HepG2 (cell line): ENCODE measurements around the gene MOV10L1. TPM values are rescaled to one million over a fixed set of nuclear protein-coding genes. Genes with fewer than 3 reads are reported as not detected.

Source experiments
- CEBPG ChIP-seq: IDR thresholded peaks from 2 replicates; pipeline ENCODE4 v1.6.1; 2016
- GABPB1 ChIP-seq: IDR thresholded peaks from 2 replicates; pipeline ENCODE4 v1.6.1; 2016; ENCODE audit warnings: mild to moderate bottlenecking, missing genetic modification reagents, moderate library complexity, missing compliant biosample characterization
- GMEB1 ChIP-seq: sonication (generic); formaldehyde crosslinking; IDR thresholded peaks from 2 replicates; pipeline ENCODE4 v1.5.1; 2020; ENCODE audit warnings: missing genetic modification reagents, mild to moderate bottlenecking, borderline replicate concordance
- HNRNPLL ChIP-seq: fragments of 200-400 bp; formaldehyde crosslinking; IDR thresholded peaks from 2 replicates; pipeline ENCODE4 v1.6.1; 2017; ENCODE audit warnings: mild to moderate bottlenecking, low read depth, low read length; ENCODE audit not compliant: poor library complexity, severe bottlenecking
- MAZ ChIP-seq, 2 experiments: sonication (generic) in 1 of 2; formaldehyde crosslinking in 1 of 2; IDR thresholded peaks; 2 replicates each; pipeline versions ENCODE4 v1.5.0 to v1.6.1; 2012 to 2020; ENCODE audit warnings: low read depth in 2 of 2, mild to moderate bottlenecking in 2 of 2, borderline replicate concordance in 1 of 2, improper control_type of control experiment in 1 of 2, low read length in 1 of 2, missing genetic modification reagents in 1 of 2, moderate library complexity in 1 of 2
- SMYD3 ChIP-seq: sonication (generic); formaldehyde crosslinking; IDR thresholded peaks from 2 replicates; pipeline ENCODE4 v1.8.1; 2023; ENCODE audit warnings: mild to moderate bottlenecking, missing genetic modification reagents
- SOX6 ChIP-seq, 2 experiments: fragments of 450-650 bp in 1 of 2; sonication (generic) in 1 of 2; formaldehyde crosslinking in 1 of 2; IDR thresholded peaks; 2 replicates each; pipeline versions ENCODE4 v1.4.0 to v1.6.1; 2017 to 2020; ENCODE audit warnings: antibody characterized with exemption in 1 of 2, mild to moderate bottlenecking in 1 of 2, missing genetic modification reagents in 1 of 2
- TAF1 ChIP-seq: sonication (generic); formaldehyde crosslinking; IDR thresholded peaks from 2 replicates; pipeline ENCODE4 v1.4.0; 2020; ENCODE audit warnings: missing genetic modification reagents
- ZBTB7B ChIP-seq: sonication (generic); formaldehyde crosslinking; IDR thresholded peaks from 2 replicates; pipeline ENCODE4 v1.4.0; 2020; ENCODE audit warnings: missing genetic modification reagents
- ZNF318 ChIP-seq: sonication (generic); formaldehyde crosslinking; IDR thresholded peaks from 2 replicates; pipeline ENCODE4 v1.4.0; 2020; ENCODE audit warnings: mild to moderate bottlenecking, missing genetic modification reagents
- ZNF556 ChIP-seq: sonication (generic); formaldehyde crosslinking; IDR thresholded peaks from 2 replicates; pipeline ENCODE4 v1.4.0; 2020; ENCODE audit warnings: mild to moderate bottlenecking, missing genetic modification reagents, borderline replicate concordance
- ZNF687 ChIP-seq: sonication (generic); formaldehyde crosslinking; IDR thresholded peaks from 2 replicates; pipeline ENCODE4 v1.5.1; 2020; ENCODE audit warnings: mild to moderate bottlenecking, missing genetic modification reagents, moderate library complexity
- polyA plus RNA-seq, 8 experiments: library from polyadenylated mRNA; depleted of rRNA in 3 of 8; stranded (reverse) in 7 of 8; unstranded in 1 of 8; fragments of >200 nt; fragmentation: Illumina TruSeq in 4 of 8; extraction: Trizol in 4 of 8; gene quantifications; 2 replicates each; pipeline versions ENCODE4 v1.2.1 to v1.2.3, GENCODE V29; 2011 to 2016; ENCODE audit warnings: low read depth in 4 of 8, missing spikeins in 1 of 8, mixed read lengths in 1 of 8; ENCODE audit not compliant: insufficient read depth in 1 of 8
- total RNA-seq, 5 experiments: library from RNA; depleted of rRNA; stranded (reverse); fragments of >200 nt; fragmentation: Illumina TruSeq; extraction: Trizol; gene quantifications; 2 replicates each; pipeline ENCODE4 v1.2.3, GENCODE V29; 2016; ENCODE audit warnings: low read depth in 1 of 5

Gene MOV10L1
- total and polyA plus RNA-seq, 2 of the 13 experiments (the other 11 are each of a cell fraction or from before 2014, with no cell fraction given): 0.11 to 0.12 TPM

DNA sequence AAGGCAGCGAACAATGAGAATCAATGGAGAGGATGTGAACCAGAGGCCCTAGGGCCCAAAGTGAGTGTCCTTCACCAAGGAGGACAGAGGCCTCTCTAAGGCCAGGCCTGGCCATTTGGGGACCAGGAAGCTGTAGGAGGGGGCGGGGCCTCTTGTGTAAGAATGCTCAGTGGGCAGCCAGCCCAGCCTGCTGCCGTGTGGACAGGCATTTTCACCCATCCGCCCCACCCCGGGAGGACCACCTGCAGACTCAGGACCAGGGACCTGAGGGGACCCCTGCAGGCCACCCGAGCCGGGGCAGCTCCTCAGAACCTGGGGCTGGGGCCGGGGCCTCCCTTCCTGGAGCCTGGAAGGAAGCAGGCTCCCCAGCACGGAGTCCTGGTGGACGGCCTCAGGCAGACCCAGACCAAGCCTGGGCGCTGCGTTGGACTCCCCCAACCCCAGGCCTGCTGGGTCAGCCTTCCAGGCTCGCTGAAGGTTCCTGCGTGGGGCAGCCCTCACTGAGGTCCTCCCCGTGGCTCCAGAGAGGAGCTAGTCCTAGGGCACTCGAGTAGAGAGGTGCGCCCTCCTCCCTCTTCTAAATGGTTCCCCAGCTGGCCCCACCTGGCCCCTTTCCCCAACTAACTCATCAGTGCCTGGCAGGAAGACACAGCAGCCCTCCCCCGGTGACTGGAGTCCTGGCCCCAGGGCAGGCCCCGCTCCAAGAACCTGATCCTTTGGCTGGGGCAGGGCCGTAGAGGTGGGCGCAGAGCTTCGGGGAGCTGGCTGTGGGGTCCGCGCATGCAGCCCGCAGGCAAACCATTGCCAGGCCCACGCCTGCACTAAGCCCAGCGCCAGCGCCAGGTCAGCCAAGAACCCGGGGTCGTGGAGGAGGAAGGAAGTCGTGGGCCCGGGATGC is 94.4 kb downstream of the MOV10L1 start (continued):
- TF ChIP-seq SOX6 (IDR thresholded peaks at IDR 0.05): no peak
- TF ChIP-seq SOX6 (CRISPR knock-in tag; IDR thresholded peaks at IDR 0.05): 0 out of 2 replicates have a peak, but pooled peaks have one; percentile 14
- peak; percentile 42; the same call in 1 of the 2 replicates for TF ChIP-seq GABPB1 (CRISPR knock-in tag)
- no peak for TF ChIP-seq ZNF318 (CRISPR knock-in tag)
- TF ChIP-seq GMEB1 (CRISPR knock-in tag): 0 out of 2 replicates have a peak, but pooled peaks have one; percentile 11
- TF ChIP-seq ZBTB7B (CRISPR knock-in tag): peak; percentile 65; the same call in 1 of the 2 replicates
- TF ChIP-seq HNRNPLL: peak; percentile 18
- TF ChIP-seq CEBPG (CRISPR knock-in tag): peak; percentile 44; the same call in 1 of the 2 replicates
- TF ChIP-seq ZNF556: peak; percentile 20; the same call in 1 of the 2 replicates
- TF ChIP-seq TAF1: peak; percentile 9; the same call in 1 of the 2 replicates
- TF ChIP-seq MAZ (IDR thresholded peaks at IDR 0.05; ENCODE audit: borderline replicate concordance, low read depth, low read length): no peak
- 0 out of 2 replicates have a peak, but pooled peaks have one; percentile 37 for TF ChIP-seq MAZ (CRISPR knock-in tag; IDR thresholded peaks at IDR 0.05; ENCODE audit: low read depth)
- no peak for TF ChIP-seq SMYD3 (CRISPR knock-in tag)
- peak; percentile 65 for TF ChIP-seq ZNF687
